Right lobe of liver (tissue), 6 donors: Measurements from ENCODE around the gene ANAPC7. TPM values are rescaled to one million over a fixed set of nuclear protein-coding genes. Genes with fewer than 3 reads are reported as not detected.
"Not testable (repeated sequence)": the region's sequence is repeated elsewhere in the genome, so short reads cannot be mapped to it uniquely, and the experiment has no call there.

Source experiments
- ATAC-seq, 4 donors: fragments of 200-7000 bp; cut with Tn5 transposase; one replicate each; pipeline ENCODE4 v1.9.1; 2020; ENCODE audit warnings: mild to moderate bottlenecking in 4 of 4, moderate library complexity in 4 of 4
- DNase-seq, 3 donors: peaks; one replicate each; pipeline ENCODE4 v3.0.0-alpha.2; 2020
- H3K27ac ChIP-seq, 3 donors: fragments of 200-600 bp; one replicate each; pipeline ENCODE4 v1.8.0; 2022
- H3K27me3 ChIP-seq, 2 donors: fragments of 200-600 bp; one replicate each; pipeline ENCODE4 v1.8.0; 2022
- H3K36me3 ChIP-seq, 4 donors: fragments of 200-600 bp; sonication (generic) in 1 of 4; one replicate each; pipeline versions ENCODE4 v1.5.1 to v1.8.0; 2017 to 2022; ENCODE audit warnings: control low read depth in 1 of 4
- H3K4me1 ChIP-seq, 4 donors: fragments of 200-600 bp; sonication (generic) in 1 of 4; one replicate each; pipeline versions ENCODE4 v1.5.1 to v1.8.0; 2017 to 2022; ENCODE audit warnings: control low read depth in 1 of 4
- H3K4me3 ChIP-seq, 3 donors: fragments of 200-600 bp; one replicate each; pipeline ENCODE4 v1.8.0; 2022
- H3K9me3 ChIP-seq, 4 donors: fragments of 200-600 bp; sonication (generic) in 1 of 4; one replicate each; pipeline versions ENCODE4 v1.5.1 to v1.8.0; 2017 to 2022; ENCODE audit warnings: control low read depth in 1 of 4
- CTCF ChIP-seq, 4 donors: fragments of 200-600 bp in 3 of 4; fragments of 450-650 bp in 1 of 4; IDR thresholded peaks; one replicate each; pipeline versions ENCODE4 v1.5.1 to v1.8.0; 2016 to 2022; ENCODE audit warnings: antibody characterized with exemption in 4 of 4, mild to moderate bottlenecking in 2 of 4
- POLR2A ChIP-seq: fragments of 450-650 bp; IDR thresholded peaks from one replicate; pipeline ENCODE4 v1.6.1; 2017; ENCODE audit warnings: antibody characterized with exemption, mild to moderate bottlenecking
- WGBS: methylation state at CpG from one replicate; pipeline ENCODE4 v1.1.6; 2018; ENCODE audit warnings: low coverage, low lambda C conversion rate; ENCODE audit not compliant: insufficient coverage; ENCODE audit errors: missing lambda C conversion rate; 5-methylcytosine and 5-hydroxymethylcytosine counted together
- intact Hi-C, 2 donors: fragments of 100-400 bp; cut with DNase I; formaldehyde crosslinking; loops; one replicate each; pipeline versions ENCODE4 v1.11.2 to v1.14.1; 2022
- total RNA-seq, 6 experiments: library from RNA; depleted of rRNA in 2 of 6; stranded (reverse); fragments of >200 nt in 2 of 6; fragmentation: NEBNext Ultra II Directional in 3 of 6; extraction: Animal tissue kit (Norgen Biotek cat#: 25700) in 3 of 6; gene quantifications; one replicate each; pipeline versions ENCODE4 v1.1.0 to v1.2.4, GENCODE V29; 2016 to 2023
- donor health status: DM: no; HTN: yes; CAD: no.
- donor health status: DM: no; HTN: no; CAD: no.
- donor health status: DM: no; HTN: no; CAD: no.
- donor health status: DM: no; HTN: yes; CAD: no.
- donor health status: DM: no; HTN: yes; CAD: no.

Gene ANAPC7
- total RNA-seq, 6 experiments from 2014 or later, result 14.6 to 22.8 (median 18.0) TPM

- Histone ChIP-seq H3K4me1 (no peaks in the 10 kb centered on the region), H3K27ac (no peak overlapping the region), H3K4me3 (no peak overlapping the region), H3K36me3 (peaks cover 52 to 100% (median 77%) of the 10 kb centered on the region in 4 donors), H3K9me3 (no peaks in the 10 kb centered on the region), H3K27me3 (no peaks in the 10 kb centered on the region)
- DNase-seq (no peak), ATAC-seq (no peak)
- intact Hi-C loops, result loop anchor here in 1 of 2 donors (10.0 kb wide), 1 partner anchor 57 kb away; the partner anchor contains the start of gene ATP2A2
- WGBS, result 100% methylated on average over 5 of the region's 15 CpGs
- TF ChIP-seq CTCF (IDR thresholded peaks at IDR 0.05), result no peak
Observed at GRCh38 chr12:110342157-110342556, 61.4 kb downstream of the ANAPC7 start.

- Histone ChIP-seq H3K27me3 (no peaks in the 10 kb centered on the region), H3K9me3 (no peaks in the 10 kb centered on the region), H3K36me3 (peaks cover 56 to 100% (median 80%) of the 10 kb centered on the region in 4 donors), H3K27ac (no peak overlapping the region), H3K4me3 (no peak overlapping the region), H3K4me1 (no peaks in the 10 kb centered on the region)
- 77% methylated on average over 5 of the region's 18 CpGs for WGBS
- TF ChIP-seq CTCF (IDR thresholded peaks at IDR 0.05) (no peak), POLR2A (no peak)
- no peak for ATAC-seq
- intact Hi-C loops, result loop anchor here in 1 of 2 donors (10.0 kb wide), 1 partner anchor 56 kb away; the partner anchor contains the start of gene ATP2A2
- no peak for DNase-seq
Observed at GRCh38 chr12:110340706-110341105, 62.8 kb downstream of the ANAPC7 start.

GRCh38 chr12:110340261-110340660, 63.2 kb downstream of the ANAPC7 start:
- not testable (repeated sequence) for H3K27me3 ChIP-seq, H3K4me1 ChIP-seq, H3K27ac ChIP-seq, H3K4me3 ChIP-seq, H3K9me3 ChIP-seq, DNase-seq, ATAC-seq
- intact Hi-C loops, result loop anchor here in 1 of 2 donors (10.0 kb wide), 1 partner anchor 55 kb away; the partner anchor contains the start of gene ATP2A2
- 95% methylated on average over 7 of the region's 8 CpGs for WGBS
- H3K36me3 ChIP-seq, result peaks cover 54 to 100% (median 79%) of the 10 kb centered on the region in 4 donors

GRCh38 chr12:110339184-110339952, 64.1 kb downstream of the ANAPC7 start:
- no peaks in the 10 kb centered on the region for H3K9me3 ChIP-seq
- ATAC-seq (no peak), DNase-seq (no peak)
- H3K27ac ChIP-seq, result no peak overlapping the region
- intact Hi-C loops, result no loop called here
- no peak overlapping the region for H3K4me3 ChIP-seq
- 60% methylated on average over 8 of the region's 8 CpGs for WGBS
- TF ChIP-seq POLR2A (no peak), CTCF (IDR thresholded peaks at IDR 0.05) (no peak)
- no peaks in the 10 kb centered on the region for H3K27me3 ChIP-seq
- peaks cover 46 to 100% (median 75%) of the 10 kb centered on the region in 4 donors for H3K36me3 ChIP-seq
- H3K4me1 ChIP-seq, result peaks cover 0 to 2% (median 0%) of the 10 kb centered on the region in 4 donors

GRCh38 chr12:110338754-110339153, 64.8 kb downstream of the ANAPC7 start:
- H3K9me3 ChIP-seq, result no peaks in the 10 kb centered on the region
- 82% methylated on average over 3 of the region's 3 CpGs for WGBS
- H3K36me3 ChIP-seq, result peaks cover 45 to 100% (median 75%) of the 10 kb centered on the region in 4 donors
- no peak for DNase-seq
- intact Hi-C loops, result no loop called here
- H3K4me1 ChIP-seq, result peaks cover 0 to 5% (median 0%) of the 10 kb centered on the region in 4 donors
- TF ChIP-seq CTCF (IDR thresholded peaks at IDR 0.05), result no peak
- TF ChIP-seq POLR2A, result no peak
- no peak for ATAC-seq
- no peak overlapping the region for H3K4me3 ChIP-seq
- no peaks in the 10 kb centered on the region for H3K27me3 ChIP-seq
- no peak overlapping the region for H3K27ac ChIP-seq
